RWPE1 (cell line): ENCODE data around the gene GRIK4.

Experiments used
- CTCF ChIA-PET: fragments of 350-600 bp; sonication (Branson Sonifier 250); formaldehyde crosslinking; extraction: SDS; loops from one replicate; lab custom pipeline; 2021; lab: Yijun Ruan, JAX
- POLR2A ChIA-PET: fragments of 400-600 bp; formaldehyde crosslinking; extraction: SDS; loops from one replicate; lab custom pipeline; 2020; ENCODE audit warnings: antibody characterized with exemption; ENCODE audit not compliant: low non-redundant PET; lab: Yijun Ruan, JAX
- DNase-seq: peaks from one replicate; pipeline ENCODE4 v3.0.0; 2012; ENCODE audit warnings: low spot score
- H3K27ac ChIP-seq: fragments of 450-650 bp; 2 replicates; pipeline ENCODE4 v1.5.1; 2017
- CTCF ChIP-seq: fragments of 450-650 bp; conservative IDR thresholded peaks from 2 replicates; pipeline ENCODE4 v1.5.1; 2017; ENCODE audit warnings: low read depth, mild to moderate bottlenecking

GRIK4 gene

DNA sequence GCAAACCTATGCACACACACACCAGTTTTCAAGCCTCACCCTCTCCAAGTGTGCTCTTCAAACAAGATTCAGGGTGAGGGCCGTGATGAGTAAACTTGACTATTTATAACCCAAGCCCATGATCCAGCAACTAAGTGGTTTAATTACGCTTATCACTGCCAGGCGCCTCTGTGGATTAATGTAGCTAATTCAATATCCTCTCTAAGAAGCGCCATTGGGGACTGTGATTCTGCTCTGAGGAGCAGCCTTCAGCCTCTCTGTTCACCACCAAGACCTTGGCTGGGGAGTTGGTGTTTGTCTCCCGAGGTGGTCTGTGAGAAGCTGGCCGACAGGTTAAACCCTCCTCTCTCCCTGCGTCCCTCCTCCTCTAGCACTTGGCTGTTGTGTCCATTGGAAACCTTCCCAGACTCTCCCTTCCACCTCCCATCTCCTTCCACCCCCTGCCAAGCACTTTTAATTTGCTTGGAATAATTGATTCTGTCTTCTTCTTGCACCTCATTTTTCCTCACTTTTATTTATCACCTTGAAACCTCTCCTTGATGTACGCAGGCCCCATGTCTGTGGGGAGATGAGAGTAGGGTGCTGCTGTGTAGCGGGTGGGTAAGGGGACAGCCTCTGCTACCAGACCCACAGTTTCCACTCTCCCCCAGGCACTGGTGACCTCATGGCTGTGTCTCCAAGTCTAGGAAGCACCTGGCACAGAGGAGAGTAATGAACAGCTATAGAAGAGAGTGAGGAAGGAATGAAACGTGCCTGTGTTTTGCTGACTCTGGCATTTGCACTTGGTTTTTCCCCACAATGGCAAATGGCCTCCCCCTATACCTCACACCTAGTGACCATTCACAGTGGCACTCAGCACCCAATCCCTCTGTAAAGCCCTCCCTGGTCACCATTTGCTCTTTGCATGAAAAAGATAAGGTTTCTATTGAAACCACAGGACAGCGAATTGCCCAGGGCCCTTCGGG lies 236.6 kb downstream of the GRIK4 start:
- ChIA-PET CTCF (interaction anchor here (0.7 to 1.6 kb wide), 2 partner anchors 54 to 447 kb away, joined by 4 to 7 read pairs; no protein-coding TSS in a partner anchor), POLR2A (no interaction called here)
- no peak for TF ChIP-seq CTCF
- peak overlapping the region; percentile 57 for H3K27ac ChIP-seq
- DNase-seq: no peak

GRCh38 chr11:120749395-120749794 lies 237.8 kb downstream of the GRIK4 start:
- no peak for DNase-seq
- TF ChIP-seq CTCF: no peak
- peak overlapping the region; percentile 32 for H3K27ac ChIP-seq
- ChIA-PET CTCF (interaction anchor here (0.7 kb wide), 1 partner anchor 153 kb away, joined by 3 read pairs; no protein-coding TSS in a partner anchor), POLR2A (no interaction called here)

- TF ChIP-seq CTCF: no peak
- DNase-seq: no peak
- ChIA-PET POLR2A (no interaction called here), CTCF (interaction anchor here (1.2 kb wide), 1 partner anchor 30 kb away, joined by 3 read pairs; no protein-coding TSS in a partner anchor)
- H3K27ac ChIP-seq: no peak overlapping the region
These were observed 239.3 kb downstream of the GRIK4 start for GRCh38 chr11:120750647-120751549.

- H3K27ac ChIP-seq: no peak overlapping the region
- POLR2A ChIA-PET: no interaction called here
- no peak for TF ChIP-seq CTCF
- no peak for DNase-seq
- CTCF ChIA-PET: interaction anchor here (1.2 kb wide), 1 partner anchor 31 kb away, joined by 3 read pairs; no protein-coding TSS in a partner anchor
These were observed 240.0 kb downstream of the GRIK4 start for GRCh38 chr11:120751550-120751949.

GRCh38 chr11:120752668-120753067 lies 241.1 kb downstream of the GRIK4 start:
- H3K27ac ChIP-seq: no peak overlapping the region
- ChIA-PET POLR2A (no interaction called here), CTCF (no interaction called here)
- no peak for TF ChIP-seq CTCF
- no peak for DNase-seq

DNA sequence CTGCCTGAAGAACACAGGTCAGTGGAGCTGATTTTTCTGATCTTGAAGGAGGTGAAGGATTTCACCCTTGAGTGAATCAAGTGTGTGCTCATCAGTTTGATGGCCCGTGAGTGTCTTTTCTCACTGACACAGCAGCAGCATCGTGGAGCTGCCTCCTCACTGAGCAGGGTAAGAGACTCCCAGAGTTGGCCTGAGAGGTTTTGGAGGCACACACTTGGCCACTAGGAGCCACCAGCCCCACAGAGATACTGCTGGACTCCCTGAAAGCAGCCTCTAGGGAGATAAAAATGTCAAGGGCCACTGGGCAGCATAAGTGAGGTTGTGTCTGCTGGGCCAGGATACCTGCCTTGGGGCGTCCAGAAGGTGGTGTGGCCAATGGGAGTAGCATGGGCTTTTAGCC lies 245.4 kb downstream of the GRIK4 start:
- DNase-seq: no peak
- ChIA-PET POLR2A (no interaction called here), CTCF (interaction anchor here (0.6 kb wide), 1 partner anchor 226 kb away, joined by 4 read pairs; no protein-coding TSS in a partner anchor)
- TF ChIP-seq CTCF: no peak
- no peak overlapping the region for H3K27ac ChIP-seq
